Central memory CD8-positive, alpha-beta T cell (primary cell): ENCODE measurements around the gene STX2.
A peak's percentile ranks its signal among the peaks of the same experiment; 100 is the strongest.
"Not testable (repeated sequence)": the region's sequence is repeated elsewhere in the genome, so short reads cannot be mapped to it uniquely, and the experiment has no call there.

Experiments used
- ATAC-seq: fragments of 150-1000 bp; cut with Tn5 transposase; replicated peaks from 2 replicates; pipeline ENCODE4 v1.10.0; 2022; ENCODE audit warnings: mild to moderate bottlenecking, moderate FRiP score, moderate number of reproducible peaks; ENCODE audit not compliant: poor library complexity, severe bottlenecking; ENCODE audit errors: extremely low read depth
- DNase-seq, 2 donors: peaks; one replicate each; pipeline ENCODE4 v3.0.0; 2021; ENCODE audit warnings: low spot score in 2 of 2
- H3K27ac Mint-ChIP-seq: one replicate; pipeline ENCODE4 v1.8.0; 2022; ENCODE audit warnings: low read depth, mild to moderate bottlenecking, moderate library complexity, mixed read lengths
- H3K27me3 Mint-ChIP-seq: one replicate; pipeline ENCODE4 v1.8.0; 2022; ENCODE audit warnings: mixed read lengths
- H3K36me3 Mint-ChIP-seq: one replicate; pipeline ENCODE4 v1.8.0; 2022; ENCODE audit warnings: mild to moderate bottlenecking, moderate library complexity, mixed read lengths; ENCODE audit not compliant: insufficient read depth
- H3K4me1 Mint-ChIP-seq: one replicate; pipeline ENCODE4 v1.8.0; 2022; ENCODE audit warnings: mixed read lengths
- H3K4me3 Mint-ChIP-seq: one replicate; pipeline ENCODE4 v1.8.0; 2022; ENCODE audit warnings: mild to moderate bottlenecking, moderate library complexity, mixed read lengths
- H3K9me3 Mint-ChIP-seq: one replicate; pipeline ENCODE4 v1.8.0; 2022; ENCODE audit warnings: mixed read lengths

Gene STX2

DNA sequence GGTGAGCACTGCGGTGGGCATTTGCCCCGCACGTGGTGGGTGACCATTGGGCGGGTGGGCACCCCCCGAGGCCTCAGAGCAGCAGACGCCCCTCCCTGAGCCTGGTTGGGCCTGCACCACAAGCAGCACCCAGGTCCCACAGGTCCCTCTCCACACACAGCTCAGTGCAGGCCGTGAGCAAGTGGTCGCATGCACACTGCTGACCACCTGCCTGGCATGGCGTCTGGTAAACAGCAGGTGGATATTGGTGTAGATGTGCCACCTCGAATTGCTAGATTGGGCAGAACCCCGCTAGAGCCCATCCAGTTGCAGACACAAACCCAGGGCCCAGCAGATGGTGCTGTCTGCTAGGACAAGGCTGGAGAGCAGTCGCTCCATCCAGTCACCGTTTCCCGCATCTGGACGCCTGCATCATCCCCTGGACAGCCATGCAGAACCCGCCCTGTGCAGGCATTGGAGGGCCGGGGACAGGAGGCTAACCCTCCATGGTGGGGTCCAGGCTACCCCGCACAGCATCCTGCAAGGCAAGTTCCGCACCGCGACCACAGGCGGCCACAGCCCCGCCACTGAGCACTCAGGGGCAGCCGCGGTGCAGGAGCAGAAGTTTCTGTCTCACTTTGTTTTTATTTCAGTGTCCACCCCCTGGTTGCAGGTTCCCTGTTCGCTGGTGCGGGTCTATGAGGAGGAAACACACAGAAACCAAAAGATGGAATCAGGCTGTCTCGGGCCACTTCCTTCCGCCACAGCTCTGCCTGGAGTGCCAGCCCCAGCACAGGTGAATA lies 77.3 kb downstream of the STX2 start:
- H3K36me3 Mint-ChIP-seq, result peaks cover 1% of the 10 kb centered on the region
- H3K27me3 Mint-ChIP-seq, result no peaks in the 10 kb centered on the region
- no peak overlapping the region for H3K27ac Mint-ChIP-seq
- H3K9me3 Mint-ChIP-seq, result no peaks in the 10 kb centered on the region
- peak overlapping the region; percentile 7 for H3K4me3 Mint-ChIP-seq
- H3K4me1 Mint-ChIP-seq, result no peaks in the 10 kb centered on the region
- ATAC-seq (no peak), DNase-seq (peak; percentile 25 to 36)

DNA sequence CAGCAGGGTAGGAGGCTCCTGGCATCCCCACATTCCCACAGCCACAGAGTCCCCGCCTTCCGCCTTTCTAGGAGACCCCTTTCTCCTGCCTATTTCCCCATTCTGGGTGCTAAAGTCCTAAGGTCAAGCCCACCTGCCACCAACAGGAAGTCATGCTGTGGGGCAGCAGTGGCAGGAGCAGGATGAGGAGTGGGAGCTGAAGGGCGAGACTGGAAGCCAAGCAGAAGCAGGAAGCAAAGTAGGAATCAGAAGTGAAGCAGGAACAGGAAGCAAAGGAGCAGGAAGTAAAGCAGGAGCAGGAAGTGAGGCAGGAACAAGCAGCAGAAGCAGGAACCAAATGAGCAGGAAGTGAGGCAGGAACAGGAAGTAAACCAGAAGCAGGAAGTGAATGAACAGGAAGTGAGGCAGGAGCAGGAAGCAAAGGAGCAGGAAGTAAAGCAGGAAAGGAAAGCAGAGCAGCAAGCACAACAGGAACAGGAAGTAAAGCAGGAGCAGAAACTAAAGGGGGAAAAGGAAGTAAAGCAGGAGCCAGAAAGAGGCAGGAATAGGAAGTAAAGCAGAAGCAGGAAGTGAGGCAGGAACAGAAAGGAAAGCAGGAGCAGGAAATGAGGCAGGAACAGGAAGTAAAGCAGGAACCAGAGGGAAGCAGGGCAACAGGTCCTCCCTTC lies 84.7 kb downstream of the STX2 start:
- DNase-seq (no peak), ATAC-seq (no peak)
- Mint-ChIP-seq H3K27ac (peak overlapping the region; percentile 98), H3K4me3 (peak overlapping the region; percentile 60), H3K9me3 (peaks cover 8% of the 10 kb centered on the region), H3K36me3 (peaks cover 3% of the 10 kb centered on the region), H3K4me1 (peaks cover 8% of the 10 kb centered on the region), H3K27me3 (no peaks in the 10 kb centered on the region)

DNA sequence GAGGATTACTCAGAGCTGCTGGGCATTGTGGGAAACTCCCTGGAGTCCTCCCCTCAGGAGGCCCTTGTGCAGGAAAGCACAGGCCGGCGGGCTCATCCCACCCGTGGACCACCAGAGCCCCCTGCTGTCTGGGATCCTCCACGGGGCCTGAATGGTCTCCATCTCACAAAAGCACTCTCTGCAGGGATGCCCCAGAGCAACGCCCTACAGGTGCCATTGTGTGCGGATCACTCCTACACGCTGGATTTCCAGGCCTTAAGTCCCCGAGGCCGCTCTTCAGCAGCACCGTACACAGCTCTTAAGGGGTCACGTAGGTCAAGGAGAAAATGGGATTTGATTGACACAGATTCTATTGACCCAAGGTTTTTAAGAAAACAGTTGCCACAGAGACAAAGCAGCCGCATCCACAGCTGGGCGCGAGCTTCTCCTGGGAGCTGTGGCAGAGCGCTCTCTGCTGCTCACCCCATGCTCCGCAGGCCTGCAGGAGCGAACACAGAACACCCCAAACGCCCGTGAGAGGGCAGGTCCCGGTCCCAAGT lies 86.3 kb downstream of the STX2 start:
- Mint-ChIP-seq H3K27ac (no peak overlapping the region), H3K36me3 (peaks cover 3% of the 10 kb centered on the region), H3K4me3 (no peak overlapping the region), H3K27me3 (peaks cover 6% of the 10 kb centered on the region), H3K9me3 (peaks cover 8% of the 10 kb centered on the region), H3K4me1 (peaks cover 15% of the 10 kb centered on the region)
- ATAC-seq (no peak), DNase-seq (no peak)

DNA sequence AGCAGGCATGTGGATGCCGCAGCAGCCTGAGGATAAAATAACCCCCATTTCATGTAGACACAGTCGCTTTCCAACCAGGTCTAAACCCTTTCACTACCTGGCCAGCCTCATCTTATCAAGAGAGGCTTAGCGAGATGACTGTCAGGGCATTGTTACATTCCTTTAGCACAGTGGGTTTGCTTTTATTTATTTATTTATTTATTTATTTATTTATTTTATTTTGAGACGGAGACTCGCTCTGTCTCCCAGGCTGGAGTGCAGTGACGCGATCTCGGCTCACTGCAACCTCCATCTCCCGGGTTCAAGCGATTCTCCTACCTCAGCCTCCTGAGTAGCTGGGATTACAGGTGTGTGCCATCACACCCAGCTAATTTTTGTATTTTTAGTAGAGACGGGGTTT lies 87.0 kb downstream of the STX2 start:
- ATAC-seq, result not testable (repeated sequence)

DNA sequence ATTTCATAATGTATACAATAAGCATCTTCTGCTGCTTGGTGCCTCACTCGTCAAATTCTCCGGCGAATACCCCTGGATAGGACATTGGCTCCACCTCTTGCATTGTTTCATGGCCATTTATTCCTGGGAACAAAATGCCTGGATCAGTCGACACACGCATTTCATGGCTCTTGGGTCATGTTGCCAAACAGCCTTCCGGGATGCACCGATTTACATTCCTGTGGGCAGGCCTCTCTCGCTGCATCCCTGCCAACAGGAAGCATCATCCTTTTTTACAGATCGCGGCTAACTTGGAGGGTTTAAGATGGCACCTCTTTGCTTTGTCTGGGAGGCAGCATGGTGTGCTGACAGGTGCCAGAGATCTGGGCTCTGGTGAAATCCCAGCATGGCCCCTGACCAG lies 90.3 kb downstream of the STX2 start:
- ATAC-seq, result no peak
- H3K4me3 Mint-ChIP-seq, result no peak overlapping the region
- H3K4me1 Mint-ChIP-seq, result peaks cover 9% of the 10 kb centered on the region
- no peaks in the 10 kb centered on the region for H3K9me3 Mint-ChIP-seq
- no peak overlapping the region for H3K27ac Mint-ChIP-seq
- DNase-seq, result no peak
- peaks cover 19% of the 10 kb centered on the region for H3K27me3 Mint-ChIP-seq
- no peaks in the 10 kb centered on the region for H3K36me3 Mint-ChIP-seq

More for the DNA sequence above, 87.0 kb downstream of the STX2 start:
- not testable (repeated sequence) for H3K4me3 Mint-ChIP-seq, H3K27ac Mint-ChIP-seq, H3K36me3 Mint-ChIP-seq, H3K9me3 Mint-ChIP-seq, DNase-seq, H3K27me3 Mint-ChIP-seq
- H3K4me1 Mint-ChIP-seq, result peaks cover 17% of the 10 kb centered on the region

DNA sequence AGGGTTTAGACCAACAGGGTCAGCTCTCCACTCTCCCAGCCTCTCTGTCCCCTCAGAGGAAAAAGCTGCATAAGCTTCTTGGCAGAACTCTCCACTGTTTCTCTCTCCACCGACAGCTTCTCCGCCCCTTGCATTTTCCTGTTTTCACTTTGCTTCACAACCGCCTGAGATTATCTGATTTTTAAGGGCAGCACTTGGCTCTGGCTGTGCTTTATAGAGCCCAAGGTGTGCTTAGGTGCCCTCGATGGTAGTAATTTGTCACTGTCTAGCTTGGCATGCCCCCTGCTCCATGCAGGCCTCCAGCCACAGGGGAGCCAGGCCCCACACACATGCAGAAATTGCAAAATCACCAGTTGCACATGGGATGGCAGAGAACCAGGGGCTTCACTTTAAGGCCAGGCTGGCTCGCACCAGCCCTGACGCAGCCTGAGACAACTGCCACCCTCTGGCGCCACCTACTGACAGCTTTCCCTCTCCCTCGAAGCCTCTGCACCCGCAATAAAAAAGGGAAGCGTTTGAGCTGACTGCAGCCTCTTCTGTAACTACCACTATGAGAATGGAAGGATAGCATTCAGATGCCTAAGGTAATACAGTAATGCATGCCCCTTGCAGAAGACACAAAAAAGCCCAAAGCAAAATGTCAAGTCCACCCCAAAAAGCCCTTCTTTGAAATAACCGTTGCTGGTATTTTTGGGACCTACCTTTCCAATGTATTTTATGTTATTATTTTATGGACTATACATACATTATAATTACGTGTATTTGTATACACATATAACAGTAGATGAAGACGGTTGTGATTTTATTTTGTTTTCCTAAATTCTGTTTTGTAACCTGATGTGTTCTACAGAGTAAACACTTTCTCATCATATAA lies 90.9 kb downstream of the STX2 start:
- Mint-ChIP-seq H3K4me3 (no peak overlapping the region), H3K4me1 (peaks cover 9% of the 10 kb centered on the region), H3K9me3 (no peaks in the 10 kb centered on the region), H3K27ac (no peak overlapping the region), H3K36me3 (no peaks in the 10 kb centered on the region), H3K27me3 (peaks cover 23% of the 10 kb centered on the region)
- DNase-seq (peak; percentile 50 to 61), ATAC-seq (no peak)

DNA sequence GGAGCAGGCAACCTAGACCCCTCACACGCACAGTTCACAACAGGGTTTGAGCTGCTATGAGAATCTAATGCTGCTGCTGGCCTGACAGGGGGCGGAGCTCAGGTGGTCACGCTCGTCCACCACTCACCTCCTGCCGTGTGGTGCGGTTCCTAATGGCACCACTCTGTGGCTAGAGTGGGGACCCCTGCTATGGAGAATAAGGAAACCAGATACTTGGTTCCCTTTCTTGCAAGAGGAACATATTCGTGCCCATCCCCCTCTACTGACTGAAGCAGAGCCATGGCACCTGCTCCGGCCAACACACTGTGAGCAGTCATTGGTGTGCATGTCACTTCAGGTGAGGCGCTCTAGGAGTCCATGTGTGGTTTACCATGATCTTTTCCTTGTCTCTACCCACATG lies 92.5 kb downstream of the STX2 start:
- H3K9me3 Mint-ChIP-seq, result no peaks in the 10 kb centered on the region

DNA sequence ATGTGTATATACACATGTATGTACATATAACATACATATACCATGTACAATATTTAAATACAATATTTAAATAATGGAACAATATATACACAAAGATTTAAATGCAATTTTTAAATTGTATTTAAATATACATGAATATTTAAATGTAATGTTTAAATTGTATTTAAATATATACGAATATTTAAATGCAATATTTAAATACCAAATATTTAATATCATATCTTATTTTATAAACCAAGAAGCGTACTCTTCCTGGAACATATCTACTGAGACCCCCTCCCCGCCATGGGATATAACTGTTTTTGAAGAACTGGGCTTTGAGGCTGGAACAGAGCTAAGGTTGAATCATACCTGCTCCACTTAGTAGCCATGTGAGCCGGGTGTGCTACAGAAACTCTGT lies 93.1 kb downstream of the STX2 start:
- no peak overlapping the region for H3K4me3 Mint-ChIP-seq
- DNase-seq, result no peak
- H3K4me1 Mint-ChIP-seq, result peaks cover 9% of the 10 kb centered on the region
- peaks cover 26% of the 10 kb centered on the region for H3K27me3 Mint-ChIP-seq
- no peaks in the 10 kb centered on the region for H3K9me3 Mint-ChIP-seq
- no peak for ATAC-seq
- H3K36me3 Mint-ChIP-seq, result no peaks in the 10 kb centered on the region
- no peak overlapping the region for H3K27ac Mint-ChIP-seq

More for the DNA sequence above, 92.5 kb downstream of the STX2 start:
- no peak overlapping the region for H3K4me3 Mint-ChIP-seq
- H3K27ac Mint-ChIP-seq, result no peak overlapping the region
- DNase-seq (no peak), ATAC-seq (no peak)
- peaks cover 23% of the 10 kb centered on the region for H3K27me3 Mint-ChIP-seq
- peaks cover 9% of the 10 kb centered on the region for H3K4me1 Mint-ChIP-seq
- no peaks in the 10 kb centered on the region for H3K36me3 Mint-ChIP-seq

DNA sequence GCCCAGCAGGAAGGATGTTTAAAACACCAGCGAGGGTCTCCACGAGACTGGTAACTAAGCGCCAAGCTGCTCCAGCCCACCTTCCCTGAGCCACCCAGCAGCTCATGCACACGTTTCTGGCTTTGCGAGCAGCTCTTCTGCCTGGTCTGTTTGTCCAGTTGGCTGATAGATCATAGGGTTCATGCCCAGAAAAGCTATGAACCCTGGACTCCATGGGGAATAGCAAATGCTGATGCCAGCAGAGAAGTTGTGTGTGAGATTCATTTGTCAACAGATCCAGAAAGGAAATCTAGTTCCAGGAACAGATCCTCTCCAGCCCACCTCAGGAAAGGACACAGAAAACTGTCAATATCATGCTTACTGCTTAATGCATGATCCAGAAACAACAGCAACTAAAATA lies 94.8 kb downstream of the STX2 start:
- ATAC-seq (no peak), DNase-seq (no peak)
- H3K27ac Mint-ChIP-seq, result no peak overlapping the region
- no peaks in the 10 kb centered on the region for H3K36me3 Mint-ChIP-seq
- no peak overlapping the region for H3K4me3 Mint-ChIP-seq
- H3K27me3 Mint-ChIP-seq, result peaks cover 38% of the 10 kb centered on the region
- H3K4me1 Mint-ChIP-seq, result peaks cover 9% of the 10 kb centered on the region
- no peaks in the 10 kb centered on the region for H3K9me3 Mint-ChIP-seq

DNA sequence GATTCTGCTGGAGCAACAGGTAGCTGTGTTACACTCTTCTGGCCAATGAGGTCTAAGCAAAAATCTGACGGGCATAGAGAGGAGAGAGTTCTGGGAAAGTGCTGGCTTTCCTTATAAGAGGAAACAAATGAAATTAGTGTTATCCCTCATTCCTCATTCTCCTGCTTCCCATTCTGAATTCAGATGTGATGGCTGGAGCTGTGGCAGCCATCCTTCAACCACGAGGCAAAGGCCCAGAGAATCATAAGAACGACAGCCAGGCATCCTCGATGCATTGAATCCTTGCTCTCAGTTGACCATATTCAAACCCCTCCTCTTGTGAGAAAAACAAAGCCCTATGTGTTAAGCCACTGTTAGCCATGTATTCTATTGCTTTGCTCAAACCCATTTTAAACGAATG lies 95.4 kb downstream of the STX2 start:
- Mint-ChIP-seq H3K27ac (no peak overlapping the region), H3K4me3 (no peak overlapping the region), H3K4me1 (peaks cover 9% of the 10 kb centered on the region), H3K9me3 (no peaks in the 10 kb centered on the region), H3K36me3 (no peaks in the 10 kb centered on the region), H3K27me3 (peaks cover 38% of the 10 kb centered on the region)
- DNase-seq (no peak), ATAC-seq (no peak)

DNA sequence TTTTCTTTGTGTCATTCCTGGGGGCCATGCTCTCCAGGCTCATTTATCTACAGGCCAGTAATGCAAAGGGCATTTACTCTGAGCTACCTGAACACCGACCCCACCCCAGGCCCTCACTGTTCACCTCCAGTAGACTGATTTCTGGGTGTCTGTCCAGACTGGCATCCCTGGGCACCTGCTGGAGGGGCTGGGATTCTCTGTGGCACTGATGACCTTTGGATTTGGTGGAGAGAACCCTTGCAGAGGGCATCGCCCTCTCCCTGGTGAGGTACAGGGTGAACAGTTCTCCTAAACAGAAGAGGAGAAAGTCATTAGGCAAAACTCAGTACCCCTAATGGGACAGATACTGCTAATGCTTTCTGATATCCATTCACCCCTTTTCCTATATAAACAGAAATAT lies 95.9 kb downstream of the STX2 start:
- Mint-ChIP-seq H3K4me3 (no peak overlapping the region), H3K36me3 (no peaks in the 10 kb centered on the region), H3K27ac (no peak overlapping the region), H3K4me1 (peaks cover 6% of the 10 kb centered on the region), H3K9me3 (no peaks in the 10 kb centered on the region), H3K27me3 (peaks cover 37% of the 10 kb centered on the region)
- DNase-seq, result no peak
- no peak for ATAC-seq

DNA sequence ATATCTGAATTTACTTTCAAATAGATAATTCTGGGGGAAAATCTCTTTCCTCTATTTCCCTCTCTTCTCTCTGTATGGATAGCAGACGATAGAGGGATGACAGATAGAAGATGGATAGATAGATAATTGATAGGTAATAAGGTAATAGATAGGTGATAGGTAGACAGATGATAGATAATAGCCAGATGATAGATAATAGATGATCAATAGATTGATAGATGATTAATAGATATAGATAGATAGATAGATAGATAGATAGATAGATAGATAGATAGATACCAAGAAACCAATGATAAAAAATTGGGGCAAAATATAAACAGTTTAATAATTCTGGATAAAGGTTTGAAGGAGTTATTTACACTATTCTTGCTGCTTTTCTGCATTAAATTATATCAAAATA lies 96.3 kb downstream of the STX2 start:
- Mint-ChIP-seq H3K27ac (no peak overlapping the region), H3K27me3 (peaks cover 34% of the 10 kb centered on the region), H3K4me3 (no peak overlapping the region), H3K9me3 (no peaks in the 10 kb centered on the region), H3K36me3 (no peaks in the 10 kb centered on the region), H3K4me1 (peaks cover 2% of the 10 kb centered on the region)
- ATAC-seq (no peak), DNase-seq (no peak)
